ENCODE results near the gene SIAH1.

- no peak for TF ChIP-seq CTCF (IDR thresholded peaks at IDR 0.05)
- no peak for TF ChIP-seq POLR2A (IDR thresholded peaks at IDR 0.05)
Measured at GRCh38 chr16:48347191-48347865, 37.9 kb downstream of the SIAH1 start.

Data from prostate gland (tissue), 2 donors.